ENCODE measurements around the gene FBXL13.
"Not testable (repeated sequence)": the region's sequence is repeated elsewhere in the genome, so short reads cannot be mapped to it uniquely, and the experiment has no call there.

FBXL13 gene

DNA sequence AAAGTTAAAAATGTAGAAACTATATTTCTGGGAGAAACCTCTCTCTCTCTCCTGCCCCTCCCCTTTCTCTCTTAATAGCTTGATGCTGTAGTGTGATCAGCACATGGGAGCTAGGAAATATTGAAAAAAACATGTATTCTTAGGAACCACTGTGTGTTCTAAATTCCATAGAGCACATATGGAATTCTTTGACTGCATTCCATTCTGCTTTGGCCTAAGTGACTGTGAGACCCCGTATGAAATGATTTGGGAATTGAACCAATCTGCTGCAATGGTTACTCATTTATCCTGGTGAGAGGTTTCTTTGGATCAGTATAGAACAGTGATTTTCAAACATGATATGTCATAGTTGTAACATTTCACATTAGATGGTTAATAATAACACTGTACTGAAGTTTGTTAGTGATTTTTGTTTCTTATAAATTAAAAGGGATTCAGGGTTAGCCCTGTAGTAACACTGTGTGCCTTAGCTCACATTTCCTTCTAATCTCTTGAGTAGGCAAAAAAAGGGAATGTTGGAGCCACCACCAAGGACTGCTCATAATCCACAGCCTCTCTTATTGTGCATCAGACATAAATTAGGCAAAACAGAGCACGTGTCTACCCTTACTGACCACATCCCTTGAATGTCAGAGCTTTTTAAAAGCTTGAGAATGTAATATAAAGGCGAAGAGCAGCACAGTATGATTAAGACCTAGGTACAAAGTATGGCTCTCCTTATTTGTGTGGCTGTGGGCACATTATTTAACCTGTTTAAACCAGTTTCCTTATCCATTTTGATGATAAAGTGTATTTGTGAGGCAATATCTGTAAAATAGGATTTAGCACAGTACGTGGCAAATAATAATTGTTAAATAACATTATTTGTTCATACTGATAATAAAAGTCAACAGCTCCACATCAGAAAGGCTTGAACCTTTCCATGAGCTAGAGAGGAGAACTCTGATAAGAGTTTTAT is 256.7 kb downstream of the FBXL13 start:
- Mint-ChIP-seq H3K36me3 (peaks cover 28% of the 10 kb centered on the region), H3K27me3 (no peaks in the 10 kb centered on the region), H3K9me3 (no peaks in the 10 kb centered on the region), H3K4me1 (no peaks in the 10 kb centered on the region), H3K4me3 (no peak overlapping the region), H3K27ac (no peak overlapping the region)
- no peak for ATAC-seq

DNA sequence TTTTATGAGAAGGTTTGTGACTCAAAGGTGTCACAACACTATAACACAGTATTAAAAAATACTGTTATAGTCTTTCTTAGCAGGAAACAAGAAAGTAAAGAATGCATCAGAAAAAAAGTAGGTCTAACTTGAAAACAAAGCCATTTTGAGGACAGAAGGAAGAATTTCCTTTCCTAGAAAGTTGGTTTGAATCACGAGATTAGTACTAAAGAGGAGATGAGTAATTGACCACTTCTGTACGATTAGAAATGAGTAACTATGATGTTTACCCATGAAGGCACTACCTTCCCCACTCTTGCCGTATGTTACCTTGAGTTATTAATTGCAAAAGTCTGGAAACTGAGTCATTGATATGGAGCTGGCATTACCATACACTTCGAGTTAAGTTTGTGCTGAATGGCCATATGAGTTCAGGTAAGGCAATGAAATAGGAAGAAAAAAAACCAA is 260.5 kb downstream of the FBXL13 start:
- no peak overlapping the region for H3K27ac Mint-ChIP-seq
- no peak for ATAC-seq
- H3K4me1 Mint-ChIP-seq: no peaks in the 10 kb centered on the region
- no peaks in the 10 kb centered on the region for H3K9me3 Mint-ChIP-seq
- peaks cover 23% of the 10 kb centered on the region for H3K36me3 Mint-ChIP-seq
- no peak overlapping the region for H3K4me3 Mint-ChIP-seq
- no peaks in the 10 kb centered on the region for H3K27me3 Mint-ChIP-seq

DNA sequence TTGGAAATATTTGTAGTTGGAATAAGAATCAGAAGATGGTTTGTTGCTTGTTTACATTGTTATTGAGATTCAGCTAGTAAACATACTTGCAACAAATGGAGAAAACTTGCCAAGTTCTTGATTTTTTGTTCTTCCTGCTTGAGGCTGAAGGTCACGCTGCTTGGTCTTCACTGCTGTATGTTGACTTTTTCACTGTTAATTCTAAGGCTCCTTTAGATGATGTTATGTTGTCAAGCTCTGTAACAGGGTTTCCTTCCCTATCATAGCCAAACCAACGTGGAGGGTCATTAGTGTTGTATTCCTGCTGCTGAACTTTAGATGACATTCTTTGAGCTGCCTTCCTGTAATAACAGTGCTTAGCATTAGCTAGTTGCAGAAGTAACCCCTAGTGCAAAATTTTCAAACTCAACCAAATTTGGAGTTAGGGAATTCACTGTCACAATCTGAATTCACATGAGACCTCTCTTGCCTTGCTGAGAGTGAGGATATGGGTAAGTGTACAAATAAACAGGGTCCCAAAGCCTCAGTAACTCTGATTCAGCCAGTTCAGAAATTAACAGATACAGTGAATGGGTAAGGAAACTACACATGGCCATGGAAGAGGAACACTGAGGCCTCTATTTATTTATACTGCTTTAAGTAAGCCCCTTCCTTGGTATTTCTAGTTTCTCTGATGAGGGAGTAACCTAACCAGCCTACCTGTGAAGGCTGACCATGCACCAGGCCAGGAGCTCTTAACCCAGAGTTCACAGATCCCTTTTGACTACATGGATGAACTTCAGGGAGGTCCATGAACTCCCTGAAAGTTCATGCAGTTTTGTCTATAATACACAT is 261.2 kb downstream of the FBXL13 start:
- no peaks in the 10 kb centered on the region for H3K9me3 Mint-ChIP-seq
- no peak for ATAC-seq
- no peak overlapping the region for H3K4me3 Mint-ChIP-seq
- peaks cover 23% of the 10 kb centered on the region for H3K36me3 Mint-ChIP-seq
- H3K27me3 Mint-ChIP-seq: no peaks in the 10 kb centered on the region
- no peak overlapping the region for H3K27ac Mint-ChIP-seq
- no peaks in the 10 kb centered on the region for H3K4me1 Mint-ChIP-seq

DNA sequence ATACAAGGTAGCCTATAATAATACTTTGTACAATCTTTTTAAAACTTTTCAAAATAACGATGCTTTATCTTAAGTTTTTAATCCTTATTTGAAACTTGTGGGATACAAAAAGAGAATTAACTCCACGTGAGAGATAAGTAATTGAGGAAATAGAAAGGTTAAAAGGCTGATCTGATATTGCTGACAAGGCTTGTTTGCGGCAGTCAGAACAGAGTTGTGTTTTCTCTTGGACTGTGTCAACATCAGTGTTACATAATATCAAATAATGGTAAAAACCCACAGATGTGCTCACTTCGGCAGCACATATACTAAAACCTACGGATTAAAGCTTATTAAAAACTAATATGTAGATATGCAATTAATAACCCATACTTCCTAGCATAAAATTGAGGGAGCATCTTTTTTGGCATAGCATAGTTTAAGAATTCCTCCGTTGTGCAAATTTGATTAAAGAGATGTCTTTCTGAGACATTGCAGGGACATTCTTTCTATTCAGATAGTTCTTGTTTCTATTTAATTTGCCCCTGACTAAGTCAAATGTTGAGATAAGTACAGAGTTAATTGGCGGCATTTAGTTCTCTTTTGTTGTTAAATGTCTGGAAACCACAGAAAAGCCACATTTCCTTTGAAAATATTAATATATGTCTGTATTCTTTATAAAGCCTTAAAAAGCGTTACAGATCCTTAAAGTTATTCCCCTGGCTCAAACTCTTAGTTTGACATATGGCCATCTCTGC is 262.5 kb downstream of the FBXL13 start:
- no peak overlapping the region for H3K27ac Mint-ChIP-seq
- no peaks in the 10 kb centered on the region for H3K27me3 Mint-ChIP-seq
- no peak for ATAC-seq
- no peaks in the 10 kb centered on the region for H3K4me1 Mint-ChIP-seq
- no peak overlapping the region for H3K4me3 Mint-ChIP-seq
- H3K9me3 Mint-ChIP-seq: no peaks in the 10 kb centered on the region
- H3K36me3 Mint-ChIP-seq: peaks cover 17% of the 10 kb centered on the region

DNA sequence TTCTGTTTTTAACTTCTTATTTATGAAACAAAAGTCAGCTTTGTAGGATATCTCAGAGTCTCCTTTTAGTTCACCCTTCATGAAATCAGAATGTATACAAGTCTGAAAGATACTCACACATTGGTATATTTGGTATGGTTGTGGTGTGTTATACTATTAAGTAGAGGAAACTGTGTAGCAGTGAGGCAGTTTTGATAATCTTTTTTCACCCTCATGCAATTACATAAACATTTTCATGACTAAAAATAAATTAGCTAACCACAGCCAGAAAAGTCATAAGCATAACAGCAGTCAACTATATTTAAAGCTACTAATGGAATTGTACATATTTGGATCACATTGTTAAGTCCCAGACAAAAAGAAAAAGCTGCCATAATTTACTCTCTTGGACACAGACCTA is 263.7 kb downstream of the FBXL13 start:
- H3K9me3 Mint-ChIP-seq: no peaks in the 10 kb centered on the region
- no peaks in the 10 kb centered on the region for H3K4me1 Mint-ChIP-seq
- no peak overlapping the region for H3K4me3 Mint-ChIP-seq
- peaks cover 17% of the 10 kb centered on the region for H3K36me3 Mint-ChIP-seq
- no peak overlapping the region for H3K27ac Mint-ChIP-seq
- no peak for ATAC-seq
- H3K27me3 Mint-ChIP-seq: no peaks in the 10 kb centered on the region

DNA sequence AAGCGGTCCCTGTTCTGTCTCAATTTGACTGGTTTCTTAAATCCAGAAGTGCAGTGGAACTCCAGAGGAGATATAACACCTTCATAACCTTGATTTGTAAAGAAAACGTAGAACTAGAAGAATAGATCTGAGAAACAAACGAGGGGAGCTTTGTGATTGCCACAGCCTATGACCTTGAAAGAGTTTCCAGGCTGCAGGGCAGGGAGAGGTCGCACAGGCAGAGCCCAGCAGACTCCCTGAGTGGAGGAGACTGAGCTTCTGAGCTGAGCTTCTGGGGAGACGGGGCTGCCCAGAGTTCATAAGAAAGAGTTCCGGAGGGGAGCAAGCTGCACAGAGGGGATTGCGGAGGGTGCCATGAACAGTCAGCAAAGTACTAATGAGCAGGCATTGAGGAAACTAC is 268.0 kb downstream of the FBXL13 start:
- H3K9me3 Mint-ChIP-seq: peaks cover 8% of the 10 kb centered on the region
- H3K4me1 Mint-ChIP-seq: no peaks in the 10 kb centered on the region
- H3K4me3 Mint-ChIP-seq: no peak overlapping the region
- H3K27ac Mint-ChIP-seq: no peak overlapping the region
- ATAC-seq: no peak
- H3K27me3 Mint-ChIP-seq: no peaks in the 10 kb centered on the region
- peaks cover 15% of the 10 kb centered on the region for H3K36me3 Mint-ChIP-seq

DNA sequence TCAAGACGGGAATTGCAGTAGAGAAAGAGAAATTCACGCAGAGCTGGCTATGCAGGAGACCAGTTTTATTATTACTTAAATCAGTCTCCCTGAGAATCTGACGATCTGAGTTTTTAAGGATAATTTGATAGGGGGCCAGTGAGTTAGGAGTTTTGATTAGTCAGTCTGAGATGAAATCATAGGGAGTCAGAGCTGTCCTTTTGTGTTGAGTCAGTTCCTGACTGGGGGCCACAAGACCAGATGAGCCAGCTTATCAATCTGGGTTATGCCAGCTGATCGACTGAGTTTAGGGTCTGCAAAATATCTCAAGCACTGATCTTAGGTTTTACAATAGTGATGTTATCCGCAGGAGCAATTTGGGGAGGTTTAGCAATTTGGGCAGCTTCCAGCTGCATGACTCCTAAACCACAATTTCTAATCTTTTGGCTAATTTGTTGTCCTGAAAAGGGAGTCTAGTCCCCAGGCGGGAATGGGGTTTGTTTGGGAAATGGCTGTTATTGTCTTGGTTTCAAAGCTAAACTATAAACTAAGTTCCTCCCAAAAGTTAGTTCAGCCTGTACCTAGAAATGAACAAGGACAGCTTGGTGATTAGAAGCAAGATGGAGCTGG is 278.5 kb downstream of the FBXL13 start:
- ATAC-seq, H3K4me3 Mint-ChIP-seq, H3K27ac Mint-ChIP-seq, H3K27me3 Mint-ChIP-seq, H3K4me1 Mint-ChIP-seq, H3K9me3 Mint-ChIP-seq: not testable (repeated sequence)
- H3K36me3 Mint-ChIP-seq: peaks cover 37% of the 10 kb centered on the region

DNA sequence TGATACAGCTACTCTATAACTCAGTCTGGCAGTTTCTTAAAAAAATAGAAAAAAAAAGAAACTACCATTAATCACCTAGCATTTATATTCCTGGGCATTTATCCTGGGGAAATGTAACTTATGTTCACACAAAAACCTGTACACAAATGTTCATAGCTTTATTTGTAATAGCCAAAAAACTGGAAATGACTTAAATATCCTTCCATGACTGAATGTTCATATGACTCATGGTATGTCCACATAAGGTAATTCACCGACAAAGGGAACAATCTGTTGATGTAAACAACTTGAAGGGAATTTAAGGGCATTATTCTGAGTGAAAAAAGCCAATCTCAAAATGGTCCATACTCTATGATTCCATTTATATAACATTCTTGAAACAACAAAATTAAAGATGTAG is 280.0 kb downstream of the FBXL13 start:
- H3K4me1 Mint-ChIP-seq, H3K9me3 Mint-ChIP-seq, H3K27ac Mint-ChIP-seq, H3K27me3 Mint-ChIP-seq, ATAC-seq, H3K4me3 Mint-ChIP-seq: not testable (repeated sequence)
- H3K36me3 Mint-ChIP-seq: peaks cover 33% of the 10 kb centered on the region

DNA sequence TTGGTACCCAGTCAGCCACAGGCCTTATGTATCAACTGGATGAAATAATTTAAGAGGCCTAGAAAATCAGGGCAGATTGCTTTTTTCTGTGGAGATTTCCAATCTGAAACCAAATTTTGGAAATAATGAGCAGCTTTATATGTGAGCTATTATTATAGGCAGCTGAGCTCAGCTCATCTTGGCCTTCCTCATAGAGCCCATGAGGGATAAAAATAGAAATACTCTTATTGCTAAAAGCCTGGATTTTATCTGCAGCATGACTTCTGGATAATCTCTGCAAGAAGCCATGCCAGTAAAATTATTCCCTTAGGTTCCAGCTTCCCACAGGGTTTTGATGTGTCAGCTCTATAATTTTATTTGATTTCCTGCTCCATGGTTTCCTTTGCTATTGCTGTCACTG is 282.8 kb downstream of the FBXL13 start:
- H3K9me3 Mint-ChIP-seq, H3K27me3 Mint-ChIP-seq, H3K4me1 Mint-ChIP-seq, ATAC-seq, H3K27ac Mint-ChIP-seq, H3K4me3 Mint-ChIP-seq: not testable (repeated sequence)
- peaks cover 27% of the 10 kb centered on the region for H3K36me3 Mint-ChIP-seq

DNA sequence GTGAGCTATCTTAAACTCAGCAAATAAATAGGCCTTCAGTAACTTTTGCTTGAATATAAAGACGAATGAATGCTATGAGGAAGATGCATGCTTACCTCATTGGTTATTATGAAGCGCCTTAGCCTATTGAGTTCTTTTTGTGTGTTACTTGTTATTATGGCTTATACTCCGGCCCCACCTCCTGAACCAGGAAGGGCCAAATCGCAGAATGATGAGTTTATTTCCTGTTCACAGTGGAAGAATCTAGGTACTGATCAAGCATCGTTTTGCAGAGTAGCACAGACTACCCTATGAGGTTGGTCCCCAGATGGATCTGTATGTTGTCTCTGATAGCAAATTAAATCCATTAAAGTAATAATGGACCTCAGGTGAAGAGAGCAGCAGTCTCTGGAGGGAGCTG is 283.2 kb downstream of the FBXL13 start:
- not testable (repeated sequence) for ATAC-seq, H3K27me3 Mint-ChIP-seq, H3K4me1 Mint-ChIP-seq, H3K9me3 Mint-ChIP-seq, H3K27ac Mint-ChIP-seq, H3K4me3 Mint-ChIP-seq
- peaks cover 22% of the 10 kb centered on the region for H3K36me3 Mint-ChIP-seq

DNA sequence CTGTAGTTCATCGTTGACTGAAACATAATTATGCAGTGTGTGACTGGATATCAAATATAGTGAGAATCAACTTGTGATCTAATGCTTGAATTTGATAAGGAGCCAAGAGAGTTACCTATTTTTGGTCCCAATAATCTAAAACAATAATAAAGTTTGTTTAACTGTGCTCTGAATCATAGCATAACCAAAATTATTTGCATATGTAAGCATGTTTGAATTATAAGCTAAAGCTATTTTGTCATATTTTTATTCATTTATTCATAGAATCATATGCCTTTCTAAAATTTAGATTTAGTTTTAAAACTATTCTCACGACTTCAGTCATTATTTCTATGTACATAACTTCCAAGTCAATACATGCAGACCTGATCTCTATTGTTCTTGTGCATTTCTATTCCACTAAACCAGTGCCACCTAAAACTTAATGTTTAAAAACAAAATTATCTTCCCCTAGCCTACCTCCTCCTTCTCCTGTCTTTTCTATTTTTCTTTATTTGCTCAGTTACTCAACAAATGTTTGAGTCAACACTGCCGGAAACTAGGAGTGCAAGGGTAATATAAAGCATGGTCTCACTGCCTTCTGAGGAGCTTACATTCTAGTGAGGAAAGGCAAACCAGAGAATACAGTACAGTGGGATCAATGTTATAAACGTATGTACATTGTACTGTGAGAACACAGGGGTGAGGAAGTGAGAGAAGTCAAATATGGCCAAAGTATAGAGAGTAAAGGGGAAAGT is 284.1 kb downstream of the FBXL13 start:
- not testable (repeated sequence) for ATAC-seq, H3K4me1 Mint-ChIP-seq, H3K27me3 Mint-ChIP-seq, H3K27ac Mint-ChIP-seq, H3K4me3 Mint-ChIP-seq, H3K9me3 Mint-ChIP-seq
- peaks cover 19% of the 10 kb centered on the region for H3K36me3 Mint-ChIP-seq

DNA sequence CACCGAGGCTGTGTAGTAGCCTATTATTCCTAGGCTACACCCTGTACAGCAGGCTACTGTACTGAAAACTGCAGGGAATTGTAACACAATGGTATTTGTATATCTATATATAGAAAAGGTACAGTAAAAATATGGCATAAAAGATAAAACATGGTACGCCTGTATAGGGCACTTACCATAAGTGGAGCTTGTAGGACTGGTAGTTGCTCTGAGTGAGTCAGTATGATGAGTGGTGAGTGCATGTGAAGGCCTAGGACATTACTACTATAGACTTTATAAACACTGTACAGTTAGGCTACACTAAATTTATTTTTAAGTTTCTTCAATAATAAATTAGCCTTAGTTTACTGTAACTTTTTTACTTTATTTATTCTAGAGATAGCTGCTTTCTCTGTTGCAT is 285.8 kb downstream of the FBXL13 start:
- not testable (repeated sequence) for H3K27ac Mint-ChIP-seq, H3K27me3 Mint-ChIP-seq, H3K4me3 Mint-ChIP-seq, ATAC-seq, H3K9me3 Mint-ChIP-seq, H3K4me1 Mint-ChIP-seq
- H3K36me3 Mint-ChIP-seq: peaks cover 12% of the 10 kb centered on the region

DNA sequence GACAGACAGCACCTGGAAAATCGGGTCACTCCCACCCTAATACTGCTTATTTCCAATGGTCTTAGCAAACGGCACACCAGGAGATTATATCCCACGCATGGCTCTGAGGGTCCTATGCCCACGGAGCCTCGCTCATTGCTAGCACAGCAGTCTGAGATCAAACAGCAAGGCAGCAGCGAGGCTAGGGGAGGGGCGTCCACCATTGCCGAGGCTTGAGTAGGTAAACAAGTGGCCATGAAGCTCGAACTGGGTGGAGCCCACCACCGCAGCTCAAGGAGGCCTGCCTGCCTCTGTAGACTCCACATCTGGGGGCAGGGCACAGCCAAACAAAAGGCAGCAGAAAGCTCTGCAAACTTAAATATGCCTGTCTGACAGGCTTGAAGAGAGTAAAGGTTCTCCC is 293.7 kb downstream of the FBXL13 start:
- H3K27me3 Mint-ChIP-seq, ATAC-seq, H3K4me1 Mint-ChIP-seq, H3K4me3 Mint-ChIP-seq, H3K27ac Mint-ChIP-seq, H3K9me3 Mint-ChIP-seq: not testable (repeated sequence)
- peaks cover 16% of the 10 kb centered on the region for H3K36me3 Mint-ChIP-seq

DNA sequence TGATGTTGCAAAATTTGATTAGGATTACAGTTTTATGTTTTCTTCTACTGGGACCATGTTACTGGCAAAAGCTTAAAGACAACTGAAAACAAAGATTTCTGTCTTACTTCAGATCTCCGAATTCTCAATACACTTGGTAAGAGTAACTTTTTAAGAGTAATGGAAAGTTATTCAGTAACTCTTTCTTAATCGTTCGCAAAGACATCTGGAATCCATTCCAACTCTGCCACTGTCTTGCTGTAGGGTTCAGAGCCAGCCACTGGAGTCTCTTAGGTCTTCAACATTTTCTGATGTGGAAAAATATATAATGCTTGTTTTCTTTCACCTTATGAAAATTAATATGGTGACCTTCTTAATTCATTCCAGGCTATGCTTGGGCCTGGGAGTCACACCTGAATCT is 295.9 kb downstream of the FBXL13 start:
- H3K27ac Mint-ChIP-seq, H3K4me1 Mint-ChIP-seq, H3K9me3 Mint-ChIP-seq, H3K27me3 Mint-ChIP-seq, H3K4me3 Mint-ChIP-seq, ATAC-seq: not testable (repeated sequence)
- peaks cover 16% of the 10 kb centered on the region for H3K36me3 Mint-ChIP-seq
